Urinary bladder (tissue), 4 donors: ENCODE results near the gene SLC22A1. TPM values are rescaled to one million over a fixed set of nuclear protein-coding genes. Genes with fewer than 3 reads are reported as not detected.
"Not testable (repeated sequence)": the region's sequence is repeated elsewhere in the genome, so short reads cannot be mapped to it uniquely, and the experiment has no call there.

ENCODE experiments used
- DNase-seq: peaks from one replicate; pipeline ENCODE4 v3.0.0-alpha.2; 2015; ENCODE audit errors: extremely low spot score
- H3K27ac ChIP-seq: one replicate; pipeline ENCODE4 v1.5.1; 2013; ENCODE audit warnings: low read depth, mild to moderate bottlenecking, moderate library complexity
- H3K36me3 ChIP-seq: one replicate; pipeline ENCODE4 v1.6.1; 2013; ENCODE audit warnings: mild to moderate bottlenecking, moderate library complexity; ENCODE audit not compliant: insufficient read depth
- H3K4me1 ChIP-seq: one replicate; pipeline ENCODE4 v1.6.1; 2013; ENCODE audit warnings: mild to moderate bottlenecking, moderate library complexity; ENCODE audit not compliant: insufficient read depth
- H3K4me3 ChIP-seq: one replicate; pipeline ENCODE4 v1.5.1; 2013; ENCODE audit warnings: low read depth, low read length
- WGBS: extraction: QIAGEN DNeasy Blood & Tissue Kit; methylation state at CpG from one replicate; pipeline ENCODE4 v1.1.7; 2013; 5-methylcytosine and 5-hydroxymethylcytosine counted together
- polyA plus RNA-seq: library from polyadenylated mRNA; stranded (reverse); fragments of 200-250 nt; gene quantifications from one replicate; pipeline ENCODE4 v1.2.3, GENCODE V29; 2013
- total RNA-seq: library from RNA; depleted of rRNA; stranded (reverse); fragments of >200 nt; gene quantifications from one replicate; pipeline ENCODE4 v1.2.3, GENCODE V29; 2014
- donor health status: healthy with polysubstance abuse.
- donor health status: healthy.

The SLC22A1 gene
- total and polyA plus RNA-seq, 2 donors: 0.44 to 0.53 TPM

DNA sequence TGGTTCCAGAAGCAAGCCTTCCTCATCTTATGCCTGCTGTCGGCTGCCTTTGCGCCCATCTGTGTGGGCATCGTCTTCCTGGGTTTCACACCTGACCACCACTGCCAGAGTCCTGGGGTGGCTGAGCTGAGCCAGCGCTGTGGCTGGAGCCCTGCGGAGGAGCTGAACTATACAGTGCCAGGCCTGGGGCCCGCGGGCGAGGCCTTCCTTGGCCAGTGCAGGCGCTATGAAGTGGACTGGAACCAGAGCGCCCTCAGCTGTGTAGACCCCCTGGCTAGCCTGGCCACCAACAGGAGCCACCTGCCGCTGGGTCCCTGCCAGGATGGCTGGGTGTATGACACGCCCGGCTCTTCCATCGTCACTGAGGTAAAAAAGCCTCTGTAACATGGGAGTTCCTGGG lies 366 bp downstream of the SLC22A1 start:
- WGBS: 98% methylated on average over 14 of the region's 14 CpGs
- Histone ChIP-seq H3K4me1 (no peaks in the 10 kb centered on the region), H3K36me3 (no peaks in the 10 kb centered on the region), H3K27ac (no peak overlapping the region), H3K4me3 (no peak overlapping the region)
- no peak for DNase-seq

- Histone ChIP-seq H3K4me1 (no peaks in the 10 kb centered on the region), H3K27ac (no peak overlapping the region), H3K36me3 (no peaks in the 10 kb centered on the region), H3K4me3 (no peak overlapping the region)
- no peak for DNase-seq
- 85% methylated on average over 5 of the region's 5 CpGs for WGBS
These were observed 1.1 kb downstream of the SLC22A1 start for GRCh38 chr6:160122744-160123143.

- H3K4me1 ChIP-seq: no peaks in the 10 kb centered on the region
These were observed 2.4 kb downstream of the SLC22A1 start for GRCh38 chr6:160124007-160124406.

GRCh38 chr6:160124605-160125004 lies 3.0 kb downstream of the SLC22A1 start:
- Histone ChIP-seq H3K4me3 (no peak overlapping the region), H3K27ac (no peak overlapping the region), H3K4me1 (no peaks in the 10 kb centered on the region), H3K36me3 (no peaks in the 10 kb centered on the region)
- 92% methylated on average over 5 of the region's 5 CpGs for WGBS
- DNase-seq: no peak

More at GRCh38 chr6:160124007-160124406, 2.4 kb downstream of the SLC22A1 start:
- Histone ChIP-seq H3K27ac (no peak overlapping the region), H3K4me3 (no peak overlapping the region), H3K36me3 (no peaks in the 10 kb centered on the region)
- WGBS: 94% methylated on average over 2 of the region's 2 CpGs
- DNase-seq: no peak

GRCh38 chr6:160125105-160125504 lies 3.5 kb downstream of the SLC22A1 start:
- not testable (repeated sequence) for H3K36me3 ChIP-seq, H3K4me1 ChIP-seq, H3K27ac ChIP-seq, DNase-seq, H3K4me3 ChIP-seq
- WGBS: 91% methylated on average over 5 of the region's 5 CpGs

GRCh38 chr6:160127270-160128124 lies 5.9 kb downstream of the SLC22A1 start:
- Histone ChIP-seq H3K36me3 (no peaks in the 10 kb centered on the region), H3K27ac (no peak overlapping the region), H3K4me3 (no peak overlapping the region), H3K4me1 (no peaks in the 10 kb centered on the region)
- no peak for DNase-seq
- WGBS: 89% methylated on average over 16 of the region's 16 CpGs

- Histone ChIP-seq H3K27ac (no peak overlapping the region), H3K36me3 (no peaks in the 10 kb centered on the region)
- 86% methylated on average over 3 of the region's 3 CpGs for WGBS
These were observed 6.6 kb downstream of the SLC22A1 start for GRCh38 chr6:160128125-160128683.

DNA sequence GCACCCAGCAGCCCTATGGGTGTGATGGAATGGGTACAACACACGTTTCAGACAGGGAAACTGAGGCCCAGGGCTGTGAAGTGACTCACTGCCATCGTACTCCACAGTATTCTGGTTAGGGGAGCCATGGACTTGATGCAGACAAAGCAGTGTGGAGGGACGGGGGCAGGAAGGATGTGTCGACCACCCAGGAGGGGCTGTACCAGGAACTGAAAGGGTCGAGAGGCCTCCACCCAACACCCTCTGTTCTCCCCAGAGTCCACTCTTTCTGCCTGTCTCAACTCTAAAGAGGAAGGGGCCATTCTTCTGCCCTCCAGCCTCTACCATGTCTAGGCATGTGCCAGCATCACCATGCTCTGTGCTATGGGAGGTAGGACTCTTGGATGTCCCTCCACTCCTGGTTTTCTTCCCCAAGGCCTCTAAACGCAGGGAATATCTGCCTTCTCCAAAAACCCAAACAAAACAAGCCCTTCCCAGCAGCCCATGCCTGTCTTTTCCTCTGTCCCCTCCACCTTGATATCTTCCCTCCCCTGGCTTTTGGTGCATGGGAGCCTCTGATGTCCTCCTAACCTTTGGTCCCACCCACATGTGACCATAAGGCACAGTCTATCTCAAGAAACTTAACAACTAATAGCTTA lies 7.4 kb downstream of the SLC22A1 start:
- Histone ChIP-seq H3K27ac (no peak overlapping the region), H3K4me1 (no peaks in the 10 kb centered on the region), H3K36me3 (no peaks in the 10 kb centered on the region), H3K4me3 (no peak overlapping the region)
- whole genome bisulfite sequencing: 80% methylated on average over 6 of the region's 6 CpGs
- DNase-seq: no peak

More at GRCh38 chr6:160128125-160128683, 6.6 kb downstream of the SLC22A1 start:
- no peak for DNase-seq
- H3K4me1 ChIP-seq: no peaks in the 10 kb centered on the region
- H3K4me3 ChIP-seq: no peak overlapping the region

GRCh38 chr6:160129881-160130615 lies 8.4 kb downstream of the SLC22A1 start:
- 91% methylated on average over 10 of the region's 10 CpGs for WGBS
- Histone ChIP-seq H3K36me3 (no peaks in the 10 kb centered on the region), H3K4me3 (no peak overlapping the region), H3K27ac (no peak overlapping the region), H3K4me1 (no peaks in the 10 kb centered on the region)
- DNase-seq: no peak

- WGBS: 90% methylated on average over 13 of the region's 13 CpGs
- no peak for DNase-seq
- Histone ChIP-seq H3K27ac (no peak overlapping the region), H3K36me3 (no peaks in the 10 kb centered on the region), H3K4me3 (no peak overlapping the region), H3K4me1 (no peaks in the 10 kb centered on the region)
These were observed 9.3 kb downstream of the SLC22A1 start for GRCh38 chr6:160130729-160131484.

- no peaks in the 10 kb centered on the region for H3K4me1 ChIP-seq
- DNase-seq: no peak
- H3K36me3 ChIP-seq: no peaks in the 10 kb centered on the region
- H3K27ac ChIP-seq: no peak overlapping the region
- WGBS: 85% methylated on average over 19 of the region's 19 CpGs
- no peak overlapping the region for H3K4me3 ChIP-seq
These were observed 10.2 kb downstream of the SLC22A1 start for GRCh38 chr6:160131636-160132296.

DNA sequence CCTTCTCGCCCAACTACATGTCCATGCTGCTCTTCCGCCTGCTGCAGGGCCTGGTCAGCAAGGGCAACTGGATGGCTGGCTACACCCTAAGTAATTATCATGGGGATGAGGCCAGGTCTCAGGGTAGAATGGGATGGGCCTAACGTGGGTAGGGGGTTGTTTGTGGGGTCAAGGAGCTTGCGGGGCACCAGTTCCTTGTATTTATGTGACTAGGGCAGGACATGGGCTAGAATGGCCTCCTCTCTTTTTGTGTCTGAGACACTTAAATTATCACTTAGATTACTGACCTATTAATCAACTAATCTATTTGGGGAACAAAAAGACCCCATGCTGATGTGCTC lies 10.7 kb downstream of the SLC22A1 start:
- Histone ChIP-seq H3K4me3 (no peak overlapping the region), H3K4me1 (no peaks in the 10 kb centered on the region), H3K27ac (no peak overlapping the region), H3K36me3 (no peaks in the 10 kb centered on the region)
- WGBS: 78% methylated on average over 4 of the region's 4 CpGs
- no peak for DNase-seq
